ENCODE measurements around the gene CEP89. TPM values are rescaled to one million over a fixed set of nuclear protein-coding genes. Genes with fewer than 3 reads are reported as not detected.

CEP89 gene
- total RNA-seq (2022; extraction: Qiagen RNA extraction) = 38.2 to 46.0 TPM (median 42.0 TPM) in 5 replicates

DNA sequence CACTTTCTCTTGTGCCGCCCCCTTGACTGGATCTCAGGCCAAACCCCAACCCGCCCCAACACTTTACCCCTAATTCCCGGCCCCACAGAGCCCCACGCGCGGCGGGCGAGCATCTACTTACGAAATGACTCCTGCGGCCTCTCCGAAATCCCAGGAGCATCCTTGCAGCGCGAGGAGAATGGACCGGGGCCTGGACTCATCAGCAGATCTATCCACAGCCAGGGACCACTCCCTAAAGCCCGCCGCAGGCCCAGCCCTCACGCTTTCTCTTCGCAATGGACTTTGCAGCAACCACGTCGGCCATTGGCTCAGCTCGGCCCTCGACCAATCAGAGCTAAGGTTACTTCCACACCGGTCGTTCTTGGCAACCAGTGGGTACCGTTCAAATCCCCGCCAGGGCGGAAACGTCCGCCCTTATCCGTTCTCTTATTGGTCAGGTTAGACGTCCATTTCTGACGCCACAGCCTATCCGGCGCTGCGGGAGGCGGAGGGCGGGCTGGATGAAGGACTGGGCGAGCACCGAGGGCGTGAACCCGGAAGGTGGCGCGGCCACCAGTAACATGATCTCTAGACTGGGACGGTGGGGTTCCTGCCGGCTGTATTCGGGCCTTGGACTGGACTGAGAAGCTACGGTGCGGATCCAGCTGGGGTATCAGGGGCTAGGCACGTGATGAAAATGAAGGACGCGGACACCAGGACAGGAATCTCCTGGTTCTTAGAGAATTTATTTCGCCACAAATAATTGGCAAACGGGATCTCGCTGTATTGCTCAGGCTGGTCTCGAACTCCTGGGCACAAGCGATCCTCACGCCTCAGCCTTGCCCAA lies at the start of gene CEP89, which contains the start of gene FAAP24:
TSS of gene CEP89 (minus strand) at position 244 of the 826 bp plus-strand sequence. CDS start at position 160, 84 bp downstream.
TSS of gene FAAP24 (plus strand) at position 528 of the 826 bp plus-strand sequence. CDS start 955 bp downstream, outside the sequence.

DNA sequence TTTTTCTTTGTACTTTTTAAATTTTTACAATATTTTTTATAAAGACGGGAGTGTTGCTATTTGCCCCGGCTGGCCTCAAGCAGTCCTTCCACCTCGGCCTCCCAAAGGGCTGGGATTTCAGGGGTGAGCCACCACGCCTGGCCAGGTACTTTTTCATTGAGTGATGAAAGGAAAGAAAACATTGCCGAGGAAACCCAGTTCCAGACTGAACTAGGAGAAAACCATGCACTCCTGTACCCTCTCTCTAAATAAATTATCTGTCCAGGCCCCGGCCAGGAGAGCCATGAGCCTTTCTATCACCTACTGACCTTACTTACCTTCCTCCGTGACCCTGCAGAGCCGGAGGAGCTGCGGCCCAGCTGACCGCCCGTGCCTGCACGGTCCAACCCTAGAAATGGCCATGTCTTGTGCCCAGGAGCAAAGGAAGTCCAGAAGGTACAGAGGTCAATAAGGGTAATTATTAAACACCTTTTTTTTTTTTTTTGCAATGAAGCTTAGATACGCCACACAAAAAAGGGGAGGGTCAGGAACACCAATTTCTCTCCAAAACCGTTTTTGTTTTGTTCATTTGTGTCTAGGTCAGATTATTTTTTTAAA lies 102.3 kb downstream of the CEP89 start, which contains the start of gene SLC7A9:
TSS of gene SLC7A9 (minus strand) at position 399 of the 597 bp plus-strand sequence. CDS start 1,233 bp downstream, outside the sequence.

Other genes starting within 250 kb of the CEP89 start
- 0.13 to 0.43 TPM (median 0.31 TPM) in 5 replicates for gene SLC7A9, start 102.2 kb downstream of the CEP89 start, total RNA-seq (2022; extraction: Qiagen RNA extraction)
- 13.4 to 16.0 TPM (median 13.6 TPM) in 5 replicates for gene FAAP24, start 284 bp upstream of the CEP89 start, total RNA-seq (2022; extraction: Qiagen RNA extraction)
- gene RHPN2, start 92.9 kb upstream of the CEP89 start, total RNA-seq (2022; extraction: Qiagen RNA extraction) = 40.8 to 49.6 TPM (median 44.1 TPM) in 5 replicates
- 12.7 to 14.8 TPM (median 13.4 TPM) in 5 replicates for gene GPATCH1, start 109.2 kb upstream of the CEP89 start, total RNA-seq (2022; extraction: Qiagen RNA extraction)
- gene WDR88, start 160.2 kb upstream of the CEP89 start, total RNA-seq (2022; extraction: Qiagen RNA extraction) = 0.20 to 0.28 TPM (median 0.21 TPM) in 3 of 5 replicates, not detected in the others
- gene LRP3, start 222.4 kb upstream of the CEP89 start, total RNA-seq (2022; extraction: Qiagen RNA extraction) = 31.4 to 56.6 TPM (median 52.8 TPM) in 5 replicates